A549 (cell line): ENCODE measurements around the gene CTIF. TPM values are rescaled to one million over a fixed set of nuclear protein-coding genes. Genes with fewer than 3 reads are reported as not detected.

Experiments used
- ATAC-seq, 2 experiments: fragments of 200-7000 bp in 1 of 2; fragments of >200 bp in 1 of 2; cut with Nextera tagmentation in 1 of 2; cut with Tn5 transposase in 1 of 2; 3 replicates each; pipeline versions ENCODE4 v1.8.0 to v1.9.1; 2018 to 2020; ENCODE audit warnings: mild to moderate bottlenecking in 1 of 2, moderate library complexity in 1 of 2
- CTCF ChIA-PET: fragments of 300-600 bp; sonication (Branson Sonifier 250); formaldehyde crosslinking; extraction: SDS; loops from one replicate; lab custom pipeline; 2021; ENCODE audit warnings: antibody characterized with exemption, inconsistent platforms; lab: Yijun Ruan, JAX
- POLR2A ChIA-PET: fragments of 350-600 bp; formaldehyde crosslinking; extraction: SDS; loops from one replicate; lab custom pipeline; 2021; ENCODE audit warnings: antibody characterized with exemption, inconsistent platforms; lab: Yijun Ruan, JAX
- DNase-seq, 2 experiments: peaks; one replicate each; pipeline versions ENCODE4 v3.0.0 to v3.0.0-alpha.2; 2011 to 2016; ENCODE audit warnings: low read depth in 1 of 2, low spot score in 1 of 2
- FAIRE-seq: peaks from 2 replicates; lab custom pipeline; 2011; peaks lifted over from hg19 to GRCh38; lab: Jason Lieb, UNC
- H3K27ac ChIP-seq, 2 experiments: fragments of >200 bp; sonication (Bioruptor Twin); formaldehyde crosslinking; 3 replicates each; pipeline ENCODE4 v1.5.1; 2016 to 2017
- H3K4me1 ChIP-seq: fragments of >200 bp; sonication (Bioruptor Twin); formaldehyde crosslinking; 3 replicates; pipeline ENCODE4 v1.6.1; 2016
- H3K4me2 ChIP-seq: fragments of >200 bp; sonication (Bioruptor Twin); formaldehyde crosslinking; 3 replicates; pipeline ENCODE4 v1.6.1; 2016
- H3K4me3 ChIP-seq: fragments of >200 bp; sonication (Bioruptor Twin); formaldehyde crosslinking; 3 replicates; pipeline ENCODE4 v1.5.1; 2016
- H3K9me3 ChIP-seq: fragments of >200 bp; sonication (Bioruptor Twin); formaldehyde crosslinking; 3 replicates; pipeline ENCODE4 v1.6.1; 2016
- BCL3 ChIP-seq: fragments of >200 bp; sonication (Bioruptor Twin); formaldehyde crosslinking; IDR thresholded peaks from 3 replicates; pipeline ENCODE4 v1.6.1; 2016
- BHLHE40 ChIP-seq: IDR thresholded peaks from 2 replicates; pipeline ENCODE4 v1.6.1; 2012; ENCODE audit warnings: low read depth, low read length, inconsistent platforms
- CTCF ChIP-seq: fragments of >200 bp; sonication (Bioruptor Twin); formaldehyde crosslinking; IDR thresholded peaks from 3 replicates; pipeline ENCODE4 v1.5.1; 2016
- EHF ChIP-seq: fragments of 250-450 bp; sonication (Bioruptor Pico); IDR thresholded peaks from 2 replicates; pipeline ENCODE4 v1.5.0; 2020; ENCODE audit warnings: mild to moderate bottlenecking
- EP300 ChIP-seq, 2 experiments: fragments of >200 bp; sonication (Bioruptor Twin); formaldehyde crosslinking; IDR thresholded peaks; 2 replicates in 1 of 2; 3 replicates in 1 of 2; pipeline ENCODE4 v1.6.1; 2016 to 2017
- ESRRA ChIP-seq: fragments of 150-350 bp; IDR thresholded peaks from 2 replicates; pipeline ENCODE4 v1.6.1; 2014; ENCODE audit warnings: mild to moderate bottlenecking, low read length, borderline replicate concordance
- FOSB ChIP-seq: fragments of 250-450 bp; sonication (Bioruptor Pico); IDR thresholded peaks from 2 replicates; pipeline ENCODE4 v1.5.0; 2020; ENCODE audit warnings: mild to moderate bottlenecking, moderate library complexity
- FOXS1 ChIP-seq: fragments of 250-450 bp; sonication (Bioruptor Pico); IDR thresholded peaks from 2 replicates; pipeline ENCODE4 v1.5.0; 2020; ENCODE audit warnings: mild to moderate bottlenecking, moderate library complexity
- HMGXB4 ChIP-seq: fragments of 250-450 bp; sonication (Bioruptor Pico); IDR thresholded peaks from 2 replicates; pipeline ENCODE4 v1.5.0; 2021; ENCODE audit warnings: mild to moderate bottlenecking, moderate library complexity, borderline replicate concordance
- HOXA7 ChIP-seq: fragments of 250-450 bp; sonication (Bioruptor Pico); IDR thresholded peaks from 2 replicates; pipeline ENCODE4 v1.5.0; 2020; ENCODE audit warnings: mild to moderate bottlenecking, moderate library complexity
- HOXB13 ChIP-seq: fragments of 250-450 bp; sonication (Bioruptor Pico); IDR thresholded peaks from 2 replicates; pipeline ENCODE4 v1.5.0; 2020; ENCODE audit warnings: low read depth, mild to moderate bottlenecking, moderate library complexity
- JUN ChIP-seq, 2 experiments: fragments of >200 bp; sonication (Bioruptor Twin); formaldehyde crosslinking; IDR thresholded peaks; 2 replicates in 1 of 2; 3 replicates in 1 of 2; pipeline ENCODE4 v1.6.1; 2016 to 2017
- MYC ChIP-seq: IDR thresholded peaks from 2 replicates; pipeline ENCODE4 v1.6.1; 2012; ENCODE audit warnings: mild to moderate bottlenecking, inconsistent platforms, low read length, improper control_type of control experiment, borderline replicate concordance
- NFE2L2 ChIP-seq: fragments of 150-350 bp; conservative IDR thresholded peaks from 2 replicates; pipeline ENCODE4 v1.6.1; 2014; ENCODE audit warnings: low read length
- POLR2AphosphoS2 ChIP-seq: conservative IDR thresholded peaks from 2 replicates; pipeline ENCODE4 v1.6.1; 2012; ENCODE audit warnings: low read length, improper control_type of control experiment, inconsistent platforms
- RNF2 ChIP-seq: fragments of 200-600 bp; sonication (generic); IDR thresholded peaks from 2 replicates; pipeline ENCODE4 v1.6.1; 2016; ENCODE audit warnings: low read depth, mild to moderate bottlenecking, antibody characterized with exemption, moderate library complexity, borderline replicate concordance
- SMC3 ChIP-seq: fragments of >200 bp; sonication (Bioruptor Twin); formaldehyde crosslinking; IDR thresholded peaks from 3 replicates; pipeline ENCODE4 v1.6.1; 2018; ENCODE audit warnings: inconsistent platforms
- SREBF2 ChIP-seq: fragments of 450-650 bp; IDR thresholded peaks from 2 replicates; pipeline ENCODE4 v1.6.1; 2014; ENCODE audit warnings: mild to moderate bottlenecking, moderate library complexity
- TFCP2L1 ChIP-seq: fragments of 250-450 bp; sonication (Bioruptor Pico); IDR thresholded peaks from 2 replicates; pipeline ENCODE4 v1.5.0; 2021; ENCODE audit warnings: mild to moderate bottlenecking
- ZC3H11A ChIP-seq: fragments of 450-650 bp; IDR thresholded peaks from 2 replicates; pipeline ENCODE4 v1.6.1; 2014; ENCODE audit warnings: antibody characterized with exemption, mild to moderate bottlenecking
- ZNF302 ChIP-seq: fragments of 250-450 bp; sonication (Bioruptor Pico); IDR thresholded peaks from 2 replicates; pipeline ENCODE4 v1.9.0; 2021; ENCODE audit warnings: inconsistent platforms, mild to moderate bottlenecking, moderate library complexity
- WGBS: methylation state at CpG from one replicate; pipeline ENCODE4 v1.1.6; 2017; ENCODE audit errors: missing lambda C conversion rate; 5-methylcytosine and 5-hydroxymethylcytosine counted together
- polyA plus RNA-seq, 4 experiments: library from polyadenylated mRNA; depleted of rRNA in 3 of 4; stranded (reverse); fragments of >200 nt; fragmentation: RNase III in 1 of 4; extraction: RNeasy Plus Mini Kit Qiagen cat#74134 plus additional on column Dnase treatment in 1 of 4; gene quantifications; 2 replicates in 3 of 4; 3 replicates in 1 of 4; pipeline ENCODE4 v1.2.3, GENCODE V29; 2011 to 2017
- TF ChIP-seq, protein P1 (sequence below): fragments of 450-650 bp; IDR thresholded peaks from 2 replicates; pipeline ENCODE4 v1.6.1; 2014; ENCODE audit warnings: antibody characterized with exemption
- TF ChIP-seq, protein P2 (sequence below): fragments of 150-350 bp; IDR thresholded peaks from 2 replicates; pipeline ENCODE4 v1.6.1; 2014; ENCODE audit warnings: low read depth, mild to moderate bottlenecking, low read length
- TF ChIP-seq, protein P3 (sequence below): IDR thresholded peaks from 2 replicates; pipeline ENCODE4 v1.6.1; 2012; ENCODE audit warnings: low read depth, borderline replicate concordance
- TF ChIP-seq, protein P4 (sequence below): IDR thresholded peaks from 2 replicates; pipeline ENCODE4 v1.6.1; 2012

The CTIF gene
- polyA plus RNA-seq, 2 of the 4 experiments (the other 2 are of a cell fraction), result 17.0 to 24.7 TPM

DNA sequence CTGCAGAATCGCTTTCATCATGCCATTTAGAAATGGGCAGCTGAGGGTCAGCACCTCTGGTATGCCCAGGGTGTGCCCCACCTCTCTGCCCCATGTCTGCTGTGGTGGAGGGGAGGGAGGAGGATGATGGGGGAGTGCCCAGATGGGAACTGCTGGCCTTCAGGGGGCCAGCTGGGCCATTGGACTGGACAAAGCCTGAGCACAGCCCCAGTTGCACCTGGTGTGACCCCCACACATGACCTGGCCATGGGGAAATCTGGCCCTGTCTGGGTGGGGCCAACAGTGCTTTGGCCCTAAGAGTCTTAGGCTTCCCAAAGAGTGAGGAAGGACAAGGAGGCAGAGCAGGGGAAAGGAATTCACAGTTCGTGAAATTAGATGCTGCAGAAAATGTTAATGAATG is 44.1 kb downstream of the CTIF start:
- ChIA-PET POLR2A (no interaction called here), CTCF (no interaction called here)
- no peak for FAIRE-seq
- Histone ChIP-seq H3K4me3 (no peak overlapping the region), H3K4me1 (0 out of 3 replicates have a peak, but pooled peaks cover 6% of the 10 kb centered on the region), H3K4me2 (no peak overlapping the region)
- ATAC-seq, result no peak
- TF ChIP-seq EP300 (IDR thresholded peaks at IDR 0.05) (no peak), SMC3 (no peak), RNF2 (no peak), BHLHE40 (no peak), NFE2L2 (no peak), BCL3 (no peak), FOXS1 (CRISPR knock-in tag) (no peak), MYC (no peak), POLR2AphosphoS2 (no peak), HOXA7 (no peak), ZNF302 (CRISPR knock-in tag) (no peak)
- TF ChIP-seq, protein P1, sequence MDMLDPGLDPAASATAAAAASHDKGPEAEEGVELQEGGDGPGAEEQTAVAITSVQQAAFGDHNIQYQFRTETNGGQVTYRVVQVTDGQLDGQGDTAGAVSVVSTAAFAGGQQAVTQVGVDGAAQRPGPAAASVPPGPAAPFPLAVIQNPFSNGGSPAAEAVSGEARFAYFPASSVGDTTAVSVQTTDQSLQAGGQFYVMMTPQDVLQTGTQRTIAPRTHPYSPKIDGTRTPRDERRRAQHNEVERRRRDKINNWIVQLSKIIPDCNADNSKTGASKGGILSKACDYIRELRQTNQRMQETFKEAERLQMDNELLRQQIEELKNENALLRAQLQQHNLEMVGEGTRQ, result no peak
- TF ChIP-seq, protein P2, sequence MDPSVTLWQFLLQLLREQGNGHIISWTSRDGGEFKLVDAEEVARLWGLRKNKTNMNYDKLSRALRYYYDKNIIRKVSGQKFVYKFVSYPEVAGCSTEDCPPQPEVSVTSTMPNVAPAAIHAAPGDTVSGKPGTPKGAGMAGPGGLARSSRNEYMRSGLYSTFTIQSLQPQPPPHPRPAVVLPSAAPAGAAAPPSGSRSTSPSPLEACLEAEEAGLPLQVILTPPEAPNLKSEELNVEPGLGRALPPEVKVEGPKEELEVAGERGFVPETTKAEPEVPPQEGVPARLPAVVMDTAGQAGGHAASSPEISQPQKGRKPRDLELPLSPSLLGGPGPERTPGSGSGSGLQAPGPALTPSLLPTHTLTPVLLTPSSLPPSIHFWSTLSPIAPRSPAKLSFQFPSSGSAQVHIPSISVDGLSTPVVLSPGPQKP, result no peak
- TF ChIP-seq, all 56 proteins: peak for 0
- no peak for DNase-seq
- Histone ChIP-seq H3K27ac (no peak overlapping the region), H3K9me3 (0 out of 3 replicates have a peak, but pooled peaks cover 4% of the 10 kb centered on the region)
- WGBS, result 100% methylated on average over 2 of the region's 2 CpGs

DNA sequence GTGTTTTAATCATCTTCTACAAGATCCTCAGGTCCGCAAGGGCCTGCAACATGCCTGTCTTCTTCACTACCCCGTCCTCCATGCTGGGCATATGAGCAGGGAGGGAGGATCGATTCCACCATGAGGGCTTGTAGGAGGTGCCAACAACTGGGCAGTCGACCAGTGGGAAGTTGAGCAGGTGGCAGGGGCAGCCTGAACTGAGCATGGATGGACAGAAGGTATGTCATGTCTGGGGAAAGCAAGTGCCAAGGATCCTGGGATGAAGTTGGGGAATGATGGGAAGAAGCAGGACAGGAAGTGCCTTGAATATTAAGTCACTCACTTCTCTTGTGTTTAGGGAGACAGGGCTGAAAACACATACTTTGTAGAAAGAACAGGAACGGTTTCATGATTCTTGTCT is 44.7 kb downstream of the CTIF start:
- TF ChIP-seq JUN (IDR thresholded peaks at IDR 0.05), result no peak
- TF ChIP-seq, protein P3, sequence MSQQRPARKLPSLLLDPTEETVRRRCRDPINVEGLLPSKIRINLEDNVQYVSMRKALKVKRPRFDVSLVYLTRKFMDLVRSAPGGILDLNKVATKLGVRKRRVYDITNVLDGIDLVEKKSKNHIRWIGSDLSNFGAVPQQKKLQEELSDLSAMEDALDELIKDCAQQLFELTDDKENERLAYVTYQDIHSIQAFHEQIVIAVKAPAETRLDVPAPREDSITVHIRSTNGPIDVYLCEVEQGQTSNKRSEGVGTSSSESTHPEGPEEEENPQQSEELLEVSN, result no peak
- H3K4me3 ChIP-seq, result no peak overlapping the region
- no peaks in the 10 kb centered on the region for H3K9me3 ChIP-seq
- DNase-seq (no peak), FAIRE-seq (no peak), ATAC-seq (no peak)
- ChIA-PET POLR2A (no interaction called here), CTCF (no interaction called here)
- 0 out of 3 replicates have a peak, but pooled peaks cover 6% of the 10 kb centered on the region for H3K4me1 ChIP-seq
- WGBS, result 76% methylated on average over 5 of the region's 5 CpGs
- H3K27ac ChIP-seq, result no peak overlapping the region
- H3K4me2 ChIP-seq, result no peak overlapping the region

DNA sequence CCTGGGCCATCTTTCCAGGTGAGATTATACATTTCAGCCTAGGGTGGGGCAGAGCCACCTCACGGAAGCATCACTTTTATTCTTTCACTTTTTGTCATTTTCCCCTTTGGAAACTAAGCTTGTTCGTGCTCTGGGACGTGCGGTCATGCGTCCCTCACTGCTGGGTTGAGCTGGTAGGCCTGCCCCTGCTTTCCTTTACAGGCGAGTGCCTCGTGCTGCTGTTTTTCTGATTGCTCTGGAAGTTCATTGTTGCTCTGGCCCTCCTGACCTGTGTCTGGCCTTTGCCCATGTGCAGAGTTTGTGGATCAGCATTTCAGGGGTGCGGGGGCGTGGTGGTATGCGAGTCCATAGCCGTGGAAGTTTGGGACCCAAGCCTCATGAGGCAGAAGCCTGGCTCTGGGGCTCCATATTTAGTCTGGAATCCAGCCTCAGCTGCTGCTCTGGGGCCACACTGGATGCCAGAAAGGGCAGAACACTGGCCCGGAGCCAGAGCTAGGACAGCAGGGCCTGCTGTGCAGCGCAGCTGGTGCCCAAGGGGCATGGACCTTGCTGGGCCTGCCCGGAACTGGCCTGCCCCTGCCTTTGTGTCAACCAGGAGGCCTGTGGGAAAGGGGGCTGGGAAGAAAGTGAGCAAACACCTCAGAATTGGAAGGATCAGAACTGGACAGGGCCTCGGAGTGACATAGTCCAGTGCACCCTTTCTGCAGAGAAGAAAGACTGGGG is 51.1 kb downstream of the CTIF start:
- Histone ChIP-seq H3K4me2 (peak overlapping the region; percentile 62), H3K4me3 (no peak overlapping the region), H3K27ac (peak overlapping the region; percentile 69 to 86), H3K9me3 (no peaks in the 10 kb centered on the region), H3K4me1 (peaks cover 25% of the 10 kb centered on the region)
- CTCF ChIA-PET, result interaction anchor here (1.1 to 1.7 kb wide), 2 partner anchors 10 to 15 kb away, joined by 3 to 4 read pairs; no protein-coding TSS in a partner anchor
- no peak for FAIRE-seq
- peak in 1 of 2 experiments; percentile 16; a peak in 2 of 6 replicates for ATAC-seq
- POLR2A ChIA-PET, result no interaction called here
- 87% methylated on average over 11 of the region's 15 CpGs for WGBS
- no peak for DNase-seq
- TF ChIP-seq ZC3H11A, result no peak
- TF ChIP-seq FOSB, result no peak
- TF ChIP-seq HMGXB4 (CRISPR knock-in tag), result no peak
- no peak for TF ChIP-seq BHLHE40
- TF ChIP-seq ESRRA, result no peak
- TF ChIP-seq EHF (CRISPR knock-in tag), result no peak
- TF ChIP-seq, protein P4, sequence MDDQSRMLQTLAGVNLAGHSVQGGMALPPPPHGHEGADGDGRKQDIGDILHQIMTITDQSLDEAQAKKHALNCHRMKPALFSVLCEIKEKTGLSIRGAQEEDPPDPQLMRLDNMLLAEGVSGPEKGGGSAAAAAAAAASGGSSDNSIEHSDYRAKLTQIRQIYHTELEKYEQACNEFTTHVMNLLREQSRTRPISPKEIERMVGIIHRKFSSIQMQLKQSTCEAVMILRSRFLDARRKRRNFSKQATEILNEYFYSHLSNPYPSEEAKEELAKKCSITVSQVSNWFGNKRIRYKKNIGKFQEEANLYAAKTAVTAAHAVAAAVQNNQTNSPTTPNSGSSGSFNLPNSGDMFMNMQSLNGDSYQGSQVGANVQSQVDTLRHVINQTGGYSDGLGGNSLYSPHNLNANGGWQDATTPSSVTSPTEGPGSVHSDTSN, result no peak
- TF ChIP-seq SMC3, result no peak
- no peak for TF ChIP-seq HOXB13 (CRISPR knock-in tag)
- TF ChIP-seq TFCP2L1 (CRISPR knock-in tag), result no peak
- no peak for TF ChIP-seq ZNF302 (CRISPR knock-in tag)
- no peak for TF ChIP-seq SREBF2
- TF ChIP-seq CTCF, result no peak
